ENCODE data around the gene SLC12A2.

SLC12A2 gene

GRCh38 chr5:128225245-128226030, 141.9 kb downstream of the SLC12A2 start:
- no peak for DNase-seq (ENCODE audit: low read depth)

DNA sequence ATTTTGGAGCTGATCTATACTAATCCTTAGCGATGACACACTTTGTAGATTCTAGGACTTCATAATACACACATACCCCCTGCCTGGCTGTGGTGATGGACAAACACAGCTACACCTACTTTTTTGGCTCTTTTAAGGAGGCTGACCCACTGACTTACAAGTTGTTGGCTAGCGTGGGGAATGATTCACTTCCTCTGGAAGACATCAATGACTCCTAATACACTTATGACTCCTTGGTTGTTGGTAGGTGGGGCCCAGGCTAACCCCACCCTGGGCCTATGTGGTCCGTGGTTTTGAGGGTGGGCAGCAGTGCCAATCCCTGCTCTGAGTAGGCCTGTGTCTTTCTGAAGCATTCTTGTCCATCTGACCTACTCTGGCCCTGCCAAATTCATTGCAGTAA, 144.4 kb downstream of the SLC12A2 start:
- no peak for DNase-seq (ENCODE audit: low read depth)

- no peak for DNase-seq (ENCODE audit: low read depth)
These were observed 145.0 kb downstream of the SLC12A2 start for GRCh38 chr5:128228521-128228920.

DNA sequence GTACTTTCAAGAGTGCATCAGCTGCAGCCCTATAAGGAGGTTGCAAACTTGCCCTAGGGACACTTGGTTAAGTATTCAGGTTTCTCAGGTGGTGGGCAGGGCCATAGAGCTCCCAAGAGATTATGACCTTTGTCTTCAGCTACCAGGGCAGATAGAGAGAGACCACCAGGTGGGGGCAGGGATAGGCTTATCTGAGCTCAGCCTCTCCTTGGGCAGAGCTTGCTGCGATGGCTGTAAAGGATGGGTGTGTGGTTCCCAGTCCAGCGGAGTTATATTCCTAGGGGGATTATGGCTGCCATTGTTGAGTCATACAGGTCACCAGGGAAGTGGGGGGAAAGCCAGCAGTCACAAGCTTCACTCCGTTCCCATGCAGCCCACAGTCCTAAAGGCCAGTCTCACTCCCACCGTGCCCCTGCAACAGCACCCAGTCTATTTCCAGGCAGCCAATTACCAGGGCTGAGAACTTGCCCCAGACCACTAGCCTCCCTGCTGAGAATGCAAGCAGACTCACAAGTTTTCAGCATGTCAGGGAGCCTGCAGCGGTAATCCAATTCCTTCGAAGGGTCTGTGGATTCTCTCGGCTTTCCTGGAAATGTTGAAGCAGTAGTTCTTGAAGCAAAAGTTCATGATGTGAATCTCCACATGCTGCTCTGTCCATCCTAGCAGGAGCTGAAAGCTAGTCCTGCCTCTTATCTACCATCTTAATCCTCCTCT, 151.5 kb downstream of the SLC12A2 start:
- DNase-seq (ENCODE audit: low read depth), result no peak

DNA sequence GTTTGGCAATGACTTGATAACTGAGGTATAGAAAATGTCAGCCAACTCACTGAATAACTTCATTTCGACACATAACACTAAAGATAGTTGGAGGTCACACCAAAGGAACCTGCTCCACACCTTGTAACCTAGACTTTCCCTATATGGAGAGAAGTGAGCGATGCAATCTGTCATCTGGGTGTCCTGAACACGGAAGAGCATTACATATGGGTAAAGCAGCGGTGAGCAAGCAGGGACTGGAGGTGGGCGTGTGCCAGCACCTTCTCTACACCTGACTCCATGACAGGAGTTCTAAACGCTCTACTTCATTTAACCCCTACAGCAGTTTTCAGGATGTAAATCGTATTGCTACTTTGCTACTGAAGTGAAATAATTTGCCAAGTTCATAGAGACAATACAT, 152.8 kb downstream of the SLC12A2 start:
- no peak for DNase-seq (ENCODE audit: low read depth)

- no peak for DNase-seq (ENCODE audit: low read depth)
These were observed 153.4 kb downstream of the SLC12A2 start for GRCh38 chr5:128237000-128237399.

DNA sequence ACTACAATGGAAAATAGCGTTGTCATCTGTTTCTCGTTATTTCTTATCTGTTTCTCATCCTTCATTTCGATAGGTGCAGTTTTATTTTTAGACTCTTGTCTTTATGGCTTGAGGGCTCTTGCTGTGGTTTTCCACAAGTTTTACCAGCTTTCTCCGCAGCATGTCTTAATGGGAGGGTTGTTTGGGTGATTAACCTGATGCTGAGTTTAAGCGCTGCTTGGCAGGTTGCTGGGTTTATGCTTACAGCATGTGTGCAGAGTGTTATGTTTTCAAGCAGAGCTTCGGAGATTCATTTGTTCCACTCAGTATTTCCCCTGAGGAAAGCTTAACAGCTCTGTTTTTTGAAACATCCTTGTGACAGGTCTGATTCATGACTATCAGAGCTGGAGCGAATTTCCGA, 154.0 kb downstream of the SLC12A2 start:
- DNase-seq (ENCODE audit: low read depth), result no peak

Measured in T follicular helper cell (primary cell).